Caco-2 (cell line): ENCODE data around the gene UST. TPM values are rescaled to one million over a fixed set of nuclear protein-coding genes. Genes with fewer than 3 reads are reported as not detected.
"Not testable (repeated sequence)": the region's sequence is repeated elsewhere in the genome, so short reads cannot be mapped to it uniquely, and the experiment has no call there.

Experiments used
- BruUV-seq: library from RNA; stranded (reverse); fragments of 400-500 nt; replicated peaks from 2 replicates; lab custom pipeline; 2021; lab: Mats Ljungman, UMichigan
- CTCF ChIA-PET: fragments of 300-600 bp; sonication (Branson Sonifier 250); formaldehyde crosslinking; loops from one replicate; lab custom pipeline; 2022; ENCODE audit warnings: antibody characterized with exemption; lab: Charles Lee
- POLR2A ChIA-PET: fragments of 300-600 bp; sonication (Branson Sonifier 250); formaldehyde crosslinking; loops from one replicate; lab custom pipeline; 2022; ENCODE audit warnings: antibody characterized with exemption; lab: Charles Lee
- DNase-seq, 2 experiments: peaks; one replicate each; pipeline versions ENCODE4 v3.0.0 to v3.0.0-alpha.2; 2020 to 2022
- H3K27me3 ChIP-seq: replicated peaks from 2 replicates; pipeline ENCODE4 v1.6.0; 2011; ENCODE audit warnings: low read length; ENCODE audit not compliant: control insufficient read depth, insufficient read depth
- H3K36me3 ChIP-seq: 2 replicates; pipeline ENCODE4 v1.5.1; 2011; ENCODE audit warnings: low read length; ENCODE audit not compliant: control insufficient read depth, insufficient read depth
- H3K4me1 ChIP-seq: fragments of 250-450 bp; sonication (Bioruptor Pico); 2 replicates; pipeline ENCODE4 v1.5.1; 2020; ENCODE audit warnings: mild to moderate bottlenecking
- H3K4me3 ChIP-seq: 2 replicates; pipeline ENCODE4 v1.5.1; 2011; ENCODE audit warnings: low read depth, mild to moderate bottlenecking, control low read depth, low read length
- H3K9me3 ChIP-seq: fragments of 250-450 bp; sonication (Bioruptor Pico); 2 replicates; pipeline ENCODE4 v1.5.1; 2020; ENCODE audit warnings: mild to moderate bottlenecking, moderate library complexity
- H3K27ac Mint-ChIP-seq: one replicate; pipeline ENCODE4 v1.8.0; 2022; ENCODE audit warnings: mixed read lengths; ENCODE audit not compliant: unreplicated experiment
- H3K27me3 Mint-ChIP-seq: one replicate; pipeline ENCODE4 v1.8.0; 2022; ENCODE audit warnings: mixed read lengths; ENCODE audit not compliant: insufficient read depth, unreplicated experiment
- H3K36me3 Mint-ChIP-seq: one replicate; pipeline ENCODE4 v1.8.0; 2022; ENCODE audit warnings: mild to moderate bottlenecking, mixed read lengths; ENCODE audit not compliant: insufficient read depth, unreplicated experiment
- H3K4me1 Mint-ChIP-seq: one replicate; pipeline ENCODE4 v1.8.0; 2022; ENCODE audit warnings: low read depth, mixed read lengths; ENCODE audit not compliant: unreplicated experiment
- H3K4me3 Mint-ChIP-seq: one replicate; pipeline ENCODE4 v1.8.0; 2022; ENCODE audit warnings: mild to moderate bottlenecking, moderate library complexity, mixed read lengths; ENCODE audit not compliant: unreplicated experiment
- H3K9me3 Mint-ChIP-seq: one replicate; pipeline ENCODE4 v1.8.0; 2022; ENCODE audit warnings: mixed read lengths; ENCODE audit not compliant: unreplicated experiment
- intact Hi-C: fragments of 100-400 bp; cut with micrococcal nuclease; formaldehyde crosslinking; loops from one replicate; pipeline ENCODE4 v1.10.0; 2022; ENCODE audit not compliant: unreplicated experiment
- total RNA-seq: library from RNA; stranded (reverse); gene quantifications from 2 replicates; pipeline ENCODE4 v1.2.3, GENCODE V29; 2022
- TF ChIP-seq, protein P1 (sequence below), 2 experiments: fragments of 200-600 bp in 1 of 2; IDR thresholded peaks; 1 replicate in 1 of 2; 2 replicates in 1 of 2; pipeline versions ENCODE4 v1.5.1 to v1.8.0; 2011 to 2022; ENCODE audit warnings: antibody characterized with exemption in 1 of 2, control low read depth in 1 of 2, inconsistent platforms in 1 of 2, low read depth in 1 of 2, low read length in 1 of 2, mild to moderate bottlenecking in 1 of 2, moderate library complexity in 1 of 2; ENCODE audit not compliant: insufficient read depth in 1 of 2, severe bottlenecking in 1 of 2, unreplicated experiment in 1 of 2

The UST gene
- total RNA-seq, 1 experiment from 2014 or later, result not detected

DNA sequence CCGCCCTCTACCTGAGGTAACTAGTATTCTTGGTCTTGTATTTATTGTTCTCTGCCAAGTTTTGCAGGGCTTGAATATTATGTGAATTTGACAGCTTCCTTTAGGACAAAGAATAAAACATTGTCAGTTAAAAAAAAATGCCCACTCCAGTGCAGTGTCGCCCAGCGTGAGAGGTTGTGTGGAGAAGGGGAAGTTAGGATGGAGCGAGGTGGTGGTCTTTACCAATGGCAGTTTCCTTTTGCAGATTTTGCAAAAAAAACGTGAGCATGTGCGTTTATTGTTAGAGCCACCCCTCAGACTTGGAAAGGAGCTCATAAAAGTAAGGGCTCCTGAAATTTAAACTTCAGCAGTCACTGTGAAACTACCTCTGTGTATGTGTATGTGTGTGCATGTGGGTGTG, 28.3 kb downstream of the UST start:
- Histone ChIP-seq H3K4me3 (no peak overlapping the region), H3K4me1 (no peaks in the 10 kb centered on the region), H3K27me3 (no peaks in the 10 kb centered on the region), H3K36me3 (no peaks in the 10 kb centered on the region), H3K9me3 (no peaks in the 10 kb centered on the region)
- BruUV-seq, result no TSS peak
- H3K27ac Mint-ChIP-seq, result no peak overlapping the region
- ChIA-PET CTCF (no interaction called here), POLR2A (no interaction called here)
- intact Hi-C loops, result no loop called here
- H3K4me3 Mint-ChIP-seq, result no peak overlapping the region
- H3K4me1 Mint-ChIP-seq, result no peaks in the 10 kb centered on the region
- TF ChIP-seq, protein P1, sequence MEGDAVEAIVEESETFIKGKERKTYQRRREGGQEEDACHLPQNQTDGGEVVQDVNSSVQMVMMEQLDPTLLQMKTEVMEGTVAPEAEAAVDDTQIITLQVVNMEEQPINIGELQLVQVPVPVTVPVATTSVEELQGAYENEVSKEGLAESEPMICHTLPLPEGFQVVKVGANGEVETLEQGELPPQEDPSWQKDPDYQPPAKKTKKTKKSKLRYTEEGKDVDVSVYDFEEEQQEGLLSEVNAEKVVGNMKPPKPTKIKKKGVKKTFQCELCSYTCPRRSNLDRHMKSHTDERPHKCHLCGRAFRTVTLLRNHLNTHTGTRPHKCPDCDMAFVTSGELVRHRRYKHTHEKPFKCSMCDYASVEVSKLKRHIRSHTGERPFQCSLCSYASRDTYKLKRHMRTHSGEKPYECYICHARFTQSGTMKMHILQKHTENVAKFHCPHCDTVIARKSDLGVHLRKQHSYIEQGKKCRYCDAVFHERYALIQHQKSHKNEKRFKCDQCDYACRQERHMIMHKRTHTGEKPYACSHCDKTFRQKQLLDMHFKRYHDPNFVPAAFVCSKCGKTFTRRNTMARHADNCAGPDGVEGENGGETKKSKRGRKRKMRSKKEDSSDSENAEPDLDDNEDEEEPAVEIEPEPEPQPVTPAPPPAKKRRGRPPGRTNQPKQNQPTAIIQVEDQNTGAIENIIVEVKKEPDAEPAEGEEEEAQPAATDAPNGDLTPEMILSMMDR (IDR thresholded peaks at IDR 0.05; ENCODE audit: insufficient read depth in 1 of 2, low read depth in 1 of 2, low read length in 1 of 2, severe bottlenecking in 1 of 2, unreplicated experiment in 1 of 2), result no peak
- H3K36me3 Mint-ChIP-seq, result no peaks in the 10 kb centered on the region
- no peak for DNase-seq
- peaks cover 5% of the 10 kb centered on the region for H3K27me3 Mint-ChIP-seq
- H3K9me3 Mint-ChIP-seq, result no peaks in the 10 kb centered on the region

DNA sequence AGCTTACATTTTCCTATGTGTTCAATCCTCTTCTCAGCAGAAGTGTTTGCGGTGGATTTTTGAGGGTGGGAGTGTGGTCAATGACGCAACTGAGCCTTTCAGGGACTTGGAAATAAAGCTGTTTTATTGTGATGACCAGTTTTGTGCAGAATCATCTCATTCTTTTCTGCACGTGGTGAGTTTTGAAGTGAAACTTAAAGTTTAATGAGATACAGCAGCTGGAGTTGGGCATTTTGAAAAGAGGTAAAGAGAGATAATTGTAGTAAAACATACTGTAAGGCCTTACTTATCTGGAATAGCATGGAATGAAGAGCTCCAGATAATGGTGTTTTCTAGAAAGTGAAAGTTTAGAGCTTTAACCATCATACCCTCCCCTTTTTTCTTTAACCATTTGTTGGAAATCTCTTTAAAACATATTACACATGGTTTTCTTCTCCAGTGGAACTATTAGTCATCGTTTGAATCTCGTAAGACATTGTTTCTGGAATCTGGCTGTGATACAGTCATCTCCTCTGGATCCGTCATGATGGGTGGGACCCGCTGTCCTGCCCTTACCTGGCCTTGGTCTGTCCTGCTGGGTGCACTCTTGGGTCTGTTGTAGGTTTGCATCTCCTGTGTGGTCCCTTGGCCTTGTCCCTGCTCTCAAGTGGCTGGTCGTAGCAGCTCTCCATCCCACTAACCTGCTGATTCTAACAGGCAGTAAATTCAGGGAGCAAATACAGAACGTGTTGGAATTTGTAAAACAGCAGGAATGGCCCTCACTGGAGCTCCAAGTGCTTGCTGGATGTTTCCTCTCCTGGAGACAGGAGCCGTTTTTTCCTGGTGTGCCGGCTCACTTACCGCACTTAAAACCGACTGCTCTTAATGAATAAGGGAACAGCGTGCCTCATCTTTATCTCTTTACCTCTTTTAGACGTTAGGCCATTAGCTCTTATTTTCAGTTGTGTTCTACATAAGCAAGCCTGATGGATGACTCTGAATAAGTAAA, 29.8 kb downstream of the UST start:
- Mint-ChIP-seq H3K4me1 (no peaks in the 10 kb centered on the region), H3K36me3 (no peaks in the 10 kb centered on the region)

DNA sequence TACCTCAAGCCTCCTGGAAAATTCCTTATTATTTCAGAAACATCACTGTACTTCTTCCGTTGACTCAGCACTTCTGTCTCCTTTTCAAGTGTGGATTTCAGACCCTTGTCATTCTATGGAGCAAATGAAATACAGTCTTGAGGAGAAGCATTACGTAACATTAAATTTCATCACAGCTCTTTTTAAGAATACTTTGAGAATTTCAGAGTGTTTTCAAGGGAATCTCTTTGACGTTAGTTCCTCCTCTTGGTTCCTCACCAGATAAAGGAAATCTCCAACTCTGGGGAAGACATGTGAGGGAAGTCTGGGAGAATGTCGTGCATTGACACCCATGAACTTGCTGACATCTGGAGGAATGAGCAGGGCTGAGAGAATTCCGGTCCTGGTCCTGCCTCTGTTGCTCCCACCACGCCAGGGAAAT, 32.3 kb downstream of the UST start:
- no peaks in the 10 kb centered on the region for H3K27me3 ChIP-seq
- TF ChIP-seq, protein P1 (IDR thresholded peaks at IDR 0.05; ENCODE audit: insufficient read depth in 1 of 2, low read depth in 1 of 2, low read length in 1 of 2, severe bottlenecking in 1 of 2, unreplicated experiment in 1 of 2), result no peak
- H3K36me3 Mint-ChIP-seq, result no peaks in the 10 kb centered on the region
- H3K9me3 Mint-ChIP-seq, result no peaks in the 10 kb centered on the region
- H3K4me1 ChIP-seq, result no peaks in the 10 kb centered on the region
- no peak for DNase-seq
- no peak overlapping the region for H3K4me3 ChIP-seq
- CTCF ChIA-PET, result no interaction called here
- H3K36me3 ChIP-seq, result no peaks in the 10 kb centered on the region
- H3K27ac Mint-ChIP-seq, result no peak overlapping the region
- no peaks in the 10 kb centered on the region for H3K4me1 Mint-ChIP-seq
- POLR2A ChIA-PET, result no interaction called here
- no peaks in the 10 kb centered on the region for H3K9me3 ChIP-seq
- intact Hi-C loops, result no loop called here
- H3K27me3 Mint-ChIP-seq, result peaks cover 11% of the 10 kb centered on the region
- no TSS peak for BruUV-seq
- H3K4me3 Mint-ChIP-seq, result no peak overlapping the region

More for the DNA sequence above, 29.8 kb downstream of the UST start:
- no TSS peak for BruUV-seq
- no peak overlapping the region for H3K27ac Mint-ChIP-seq
- ChIA-PET CTCF (no interaction called here), POLR2A (no interaction called here)
- TF ChIP-seq, protein P1 (IDR thresholded peaks at IDR 0.05; ENCODE audit: insufficient read depth in 1 of 2, low read depth in 1 of 2, low read length in 1 of 2, severe bottlenecking in 1 of 2, unreplicated experiment in 1 of 2), result no peak
- H3K4me3 Mint-ChIP-seq, result no peak overlapping the region
- Histone ChIP-seq H3K9me3 (no peaks in the 10 kb centered on the region), H3K4me3 (no peak overlapping the region), H3K4me1 (no peaks in the 10 kb centered on the region), H3K27me3 (no peaks in the 10 kb centered on the region), H3K36me3 (no peaks in the 10 kb centered on the region)
- intact Hi-C loops, result no loop called here
- H3K27me3 Mint-ChIP-seq, result peaks cover 6% of the 10 kb centered on the region
- H3K9me3 Mint-ChIP-seq, result no peaks in the 10 kb centered on the region
- no peak for DNase-seq

DNA sequence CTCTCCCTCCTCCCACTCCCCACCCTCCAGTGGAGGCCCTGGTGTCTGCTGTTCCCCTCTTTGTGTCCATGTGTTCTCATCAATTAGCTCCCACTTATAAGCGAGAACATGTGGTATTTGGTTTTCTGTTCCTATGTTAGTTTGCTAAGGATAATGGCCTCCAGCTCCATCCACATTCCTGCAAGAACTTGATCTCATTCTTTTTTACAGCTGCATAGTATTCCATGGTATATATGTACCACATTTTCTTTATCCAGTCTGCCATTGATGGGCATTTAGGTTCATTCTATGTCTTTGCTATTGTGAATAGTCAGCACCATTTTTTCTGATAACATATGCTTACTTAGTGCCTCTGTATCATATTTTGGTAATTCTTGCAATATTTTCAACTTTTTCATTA, 33.6 kb downstream of the UST start:
- H3K9me3 Mint-ChIP-seq, POLR2A ChIA-PET, H3K36me3 ChIP-seq, intact Hi-C loops, H3K4me3 Mint-ChIP-seq, BruUV-seq, H3K36me3 Mint-ChIP-seq, H3K4me3 ChIP-seq, H3K27me3 ChIP-seq, H3K4me1 ChIP-seq, H3K4me1 Mint-ChIP-seq, DNase-seq, H3K9me3 ChIP-seq, H3K27ac Mint-ChIP-seq, CTCF ChIA-PET: not testable (repeated sequence)
- H3K27me3 Mint-ChIP-seq, result peaks cover 17% of the 10 kb centered on the region
